IMR-90 (cell line): ENCODE data around the gene CTAG1A. TPM values are rescaled to one million over a fixed set of nuclear protein-coding genes. Genes with fewer than 3 reads are reported as not detected.
"Not testable (repeated sequence)": the region's sequence is repeated elsewhere in the genome, so short reads cannot be mapped to it uniquely, and the experiment has no call there.

Experiments
- ATAC-seq: fragments of 200-7000 bp; cut with Tn5 transposase; 2 replicates; pipeline ENCODE4 v1.9.1; 2020; ENCODE audit warnings: low read depth, mild to moderate bottlenecking, moderate library complexity
- BruUV-seq: library from RNA; stranded (reverse); fragments of 400-500 nt; replicated peaks from 2 replicates; lab custom pipeline; 2021; lab: Mats Ljungman, UMichigan
- CTCF ChIA-PET: fragments of 300-600 bp; formaldehyde crosslinking; extraction: SDS; loops from one replicate; lab custom pipeline; 2021; ENCODE audit warnings: antibody characterized with exemption; lab: Yijun Ruan, JAX
- POLR2A ChIA-PET: fragments of 300-600 bp; sonication (Branson Sonifier 250); formaldehyde crosslinking; loops from one replicate; lab custom pipeline; 2022; ENCODE audit warnings: antibody characterized with exemption; ENCODE audit not compliant: unreplicated experiment; lab: Charles Lee
- DNase-seq: peaks from one replicate; pipeline ENCODE4 v3.0.0; 2013
- H2AFZ ChIP-seq: replicated peaks from 2 replicates; pipeline ENCODE3; 2013; ENCODE audit warnings: low read length, mild to moderate bottlenecking; ENCODE audit not compliant: poor library complexity
- H2AK5ac ChIP-seq: 2 replicates; pipeline ENCODE4 v1.6.1; 2013; ENCODE audit warnings: low read depth, low read length, inconsistent platforms
- H2AK9ac ChIP-seq: replicated peaks from 2 replicates; pipeline ENCODE3; 2013; ENCODE audit warnings: mild to moderate bottlenecking, low read depth, low read length, moderate library complexity; ENCODE audit not compliant: poor library complexity
- H2BK120ac ChIP-seq: 2 replicates; pipeline ENCODE4 v1.6.1; 2013; ENCODE audit warnings: low read depth, low read length, inconsistent platforms
- H2BK15ac ChIP-seq: 3 replicates; pipeline ENCODE4 v1.6.1; 2013; ENCODE audit warnings: low read depth, low read length, inconsistent platforms
- H2BK20ac ChIP-seq: 2 replicates; pipeline ENCODE4 v1.6.1; 2013; ENCODE audit warnings: low read depth, mild to moderate bottlenecking, inconsistent platforms, low read length, moderate library complexity
- H2BK5ac ChIP-seq: 2 replicates; pipeline ENCODE4 v1.6.1; 2013; ENCODE audit warnings: mild to moderate bottlenecking, low read depth, low read length, inconsistent platforms; ENCODE audit not compliant: poor library complexity, severe bottlenecking
- H3K14ac ChIP-seq: replicated peaks from 2 replicates; pipeline ENCODE4 v1.6.1; 2013; ENCODE audit warnings: low read depth, low read length, inconsistent platforms
- H3K18ac ChIP-seq: 2 replicates; pipeline ENCODE4 v1.6.1; 2013; ENCODE audit warnings: low read depth, low read length, control low read depth
- H3K23ac ChIP-seq: 2 replicates; pipeline ENCODE4 v1.6.1; 2013; ENCODE audit warnings: low read depth, low read length, inconsistent platforms
- H3K27ac ChIP-seq: 2 replicates; pipeline ENCODE4 v1.5.1; 2013; ENCODE audit warnings: mild to moderate bottlenecking, control low read depth, low read length; ENCODE audit not compliant: insufficient read depth
- H3K27me3 ChIP-seq: 2 replicates; pipeline ENCODE4 v1.6.1; 2013; ENCODE audit warnings: low read length; ENCODE audit not compliant: control insufficient read depth, insufficient read depth
- H3K36me3 ChIP-seq: 2 replicates; pipeline ENCODE4 v1.6.1; 2013; ENCODE audit warnings: low read length, mixed read lengths; ENCODE audit not compliant: control insufficient read depth, insufficient read depth
- H3K4ac ChIP-seq: 2 replicates; pipeline ENCODE4 v1.6.1; 2013; ENCODE audit warnings: low read depth, low read length, inconsistent platforms
- H3K4me1 ChIP-seq: 2 replicates; pipeline ENCODE4 v1.6.1; 2013; ENCODE audit warnings: low read length, mixed read lengths; ENCODE audit not compliant: control insufficient read depth, insufficient read depth
- H3K4me2 ChIP-seq: 2 replicates; pipeline ENCODE4 v1.6.1; 2013; ENCODE audit warnings: low read depth, mild to moderate bottlenecking, control low read depth, low read length, moderate library complexity
- H3K4me3 ChIP-seq: 2 replicates; pipeline ENCODE4 v1.5.1; 2013; ENCODE audit warnings: low read depth, mild to moderate bottlenecking, control low read depth, low read length, moderate library complexity; ENCODE audit not compliant: insufficient read depth
- H3K56ac ChIP-seq: 2 replicates; pipeline ENCODE4 v1.6.1; 2013; ENCODE audit warnings: low read length, inconsistent platforms; ENCODE audit not compliant: insufficient read depth; ENCODE audit errors: extremely low read depth
- H3K79me1 ChIP-seq, 2 experiments: 2 replicates each; pipeline ENCODE4 v1.6.1; 2013; ENCODE audit warnings: low read length in 2 of 2, inconsistent platforms in 1 of 2, low read depth in 1 of 2
- H3K9ac ChIP-seq: 2 replicates; pipeline ENCODE4 v1.6.1; 2013; ENCODE audit warnings: low read depth, low read length, control low read depth
- H3K9me1 ChIP-seq: 2 replicates; pipeline ENCODE4 v1.6.1; 2013; ENCODE audit warnings: low read length, inconsistent platforms; ENCODE audit not compliant: insufficient read depth
- H3K9me3 ChIP-seq: 2 replicates; pipeline ENCODE4 v1.6.1; 2013; ENCODE audit warnings: low read length; ENCODE audit not compliant: control insufficient read depth, insufficient read depth
- H4K20me1 ChIP-seq: 2 replicates; pipeline ENCODE4 v1.6.1; 2013; ENCODE audit warnings: low read length, inconsistent platforms; ENCODE audit not compliant: insufficient read depth
- H4K5ac ChIP-seq: 2 replicates; pipeline ENCODE4 v1.6.1; 2013; ENCODE audit warnings: mild to moderate bottlenecking, low read depth, low read length, control low read depth
- H4K8ac ChIP-seq, 2 experiments: 2 replicates each; pipeline ENCODE4 v1.6.1; 2013; ENCODE audit warnings: low read depth in 2 of 2, low read length in 2 of 2, control low read depth in 1 of 2, inconsistent platforms in 1 of 2
- H4K91ac ChIP-seq: 2 replicates; pipeline ENCODE4 v1.6.1; 2013; ENCODE audit warnings: low read depth, low read length, inconsistent platforms; ENCODE audit not compliant: insufficient read depth
- WGBS, 2 experiments: methylation state at CpG; one replicate each; pipeline versions ENCODE4 v1.1.5 to v1.1.7; 2013; ENCODE audit warnings: missing lambda C conversion rate in 2 of 2; ENCODE audit not compliant: insufficient read length in 1 of 2; ENCODE audit errors: extremely low coverage in 2 of 2; 5-methylcytosine and 5-hydroxymethylcytosine counted together
- dilution Hi-C: fragments of 300-500 bp; cut with HindIII; formaldehyde crosslinking; loops from one replicate; pipeline ENCODE4 v1.14.3; 2018; ENCODE audit warnings: low sequenced_read_pairs; ENCODE audit not compliant: unreplicated experiment
- in situ Hi-C: fragments of 300-500 bp; cut with MboI; formaldehyde crosslinking; loops from 3 replicates; pipeline ENCODE4 v1.14.3; 2019; ENCODE audit warnings: low sequenced_read_pairs, inconsistent platforms, mixed read lengths
- intact Hi-C: fragments of 100-400 bp; cut with micrococcal nuclease; formaldehyde crosslinking; loops from 2 replicates; pipeline ENCODE4 v1.10.0; 2022
- polyA plus RNA-seq, 3 experiments: library from polyadenylated mRNA; depleted of rRNA; stranded (reverse); fragments of >200 nt; gene quantifications; 2 replicates each; pipeline ENCODE4 v1.2.3, GENCODE V29; 2012; ENCODE audit warnings: low replicate concordance in 1 of 3
- total RNA-seq: library from RNA; depleted of rRNA; stranded (reverse); fragments of >200 nt; gene quantifications from 2 replicates; pipeline ENCODE4 v1.2.3, GENCODE V29; 2012

The CTAG1A gene
- total and polyA plus RNA-seq, 2 of the 4 experiments (the other 2 are of a cell fraction), result not detected

- H3K4me3 ChIP-seq, H3K56ac ChIP-seq, H2BK15ac ChIP-seq, H3K9me1 ChIP-seq, H3K4me2 ChIP-seq, H4K91ac ChIP-seq, H2BK120ac ChIP-seq, in situ Hi-C loops, H2AK5ac ChIP-seq, H3K9me3 ChIP-seq, H3K18ac ChIP-seq, H2AK9ac ChIP-seq, H3K4ac ChIP-seq, H3K23ac ChIP-seq, BruUV-seq, H3K27me3 ChIP-seq, H3K27ac ChIP-seq, H4K5ac ChIP-seq, DNase-seq, dilution Hi-C loops, CTCF ChIA-PET, H4K8ac ChIP-seq, H2BK5ac ChIP-seq, H2AFZ ChIP-seq, POLR2A ChIA-PET, H3K79me1 ChIP-seq, intact Hi-C loops, H4K20me1 ChIP-seq, ATAC-seq, H3K9ac ChIP-seq, H3K14ac ChIP-seq, H2BK20ac ChIP-seq, H3K4me1 ChIP-seq: not testable (repeated sequence)
- WGBS, 2 experiments, result no CpG with 5 or more reads among the region's 24 CpGs
- H3K36me3 ChIP-seq, result peaks cover 13% of the 10 kb centered on the region
Measured at GRCh38 chrX:154558060-154558690, 26.8 kb upstream of the CTAG1A start.

GRCh38 chrX:154558896-154559295 is 26.0 kb upstream of the CTAG1A start:
- H2AK9ac ChIP-seq, result not testable (repeated sequence)

More at GRCh38 chrX:154558896-154559295, 26.0 kb upstream of the CTAG1A start:
- H3K56ac ChIP-seq, intact Hi-C loops, H4K20me1 ChIP-seq, H3K4me1 ChIP-seq, H3K4me2 ChIP-seq, ATAC-seq, H4K8ac ChIP-seq, H2BK20ac ChIP-seq, H3K9me3 ChIP-seq, BruUV-seq, H2BK15ac ChIP-seq, H4K5ac ChIP-seq, H3K27me3 ChIP-seq, H3K36me3 ChIP-seq, H2BK5ac ChIP-seq, CTCF ChIA-PET, H3K14ac ChIP-seq, H2AFZ ChIP-seq, H2AK5ac ChIP-seq, H3K9me1 ChIP-seq, H3K23ac ChIP-seq, H4K91ac ChIP-seq, H3K9ac ChIP-seq, POLR2A ChIA-PET, in situ Hi-C loops, H3K27ac ChIP-seq, H3K18ac ChIP-seq, H3K4me3 ChIP-seq, H3K79me1 ChIP-seq, dilution Hi-C loops, DNase-seq, H2BK120ac ChIP-seq, H3K4ac ChIP-seq: not testable (repeated sequence)
- no CpG with 5 or more reads among the region's 21 CpGs for WGBS, 2 experiments
